Duodenal mucosa (tissue), 2 donors: ENCODE measurements around the gene GID8.
A peak's percentile ranks its signal among the peaks of the same experiment; 100 is the strongest.

ENCODE experiments used
- H3K27ac ChIP-seq: one replicate; pipeline ENCODE4 v1.7.0; 2013; ENCODE audit warnings: low read depth, low read length
- H3K27me3 ChIP-seq, 2 donors: one replicate each; pipeline ENCODE4 v1.7.0; 2013; ENCODE audit warnings: low read length in 2 of 2, control low read depth in 1 of 2; ENCODE audit not compliant: insufficient read depth in 2 of 2, control insufficient read depth in 1 of 2
- H3K36me3 ChIP-seq, 2 donors: one replicate each; pipeline ENCODE4 v1.7.0; 2013; ENCODE audit warnings: low read length in 2 of 2, control low read depth in 1 of 2; ENCODE audit not compliant: insufficient read depth in 2 of 2, control insufficient read depth in 1 of 2
- H3K4me1 ChIP-seq, 2 donors: one replicate each; pipeline ENCODE4 v1.7.0; 2013; ENCODE audit warnings: low read length in 2 of 2, control low read depth in 1 of 2; ENCODE audit not compliant: insufficient read depth in 2 of 2, control insufficient read depth in 1 of 2
- H3K4me3 ChIP-seq, 2 donors: one replicate each; pipeline ENCODE4 v1.7.0; 2013; ENCODE audit warnings: low read length in 2 of 2, low read depth in 1 of 2
- H3K9ac ChIP-seq, 2 donors: one replicate each; pipeline ENCODE4 v1.7.0; 2013; ENCODE audit warnings: low read length in 2 of 2, low read depth in 1 of 2
- H3K9me3 ChIP-seq, 2 donors: one replicate each; pipeline ENCODE4 v1.7.0; 2013; ENCODE audit warnings: low read length in 2 of 2, control low read depth in 1 of 2; ENCODE audit not compliant: control insufficient read depth in 1 of 2

GID8 gene

DNA sequence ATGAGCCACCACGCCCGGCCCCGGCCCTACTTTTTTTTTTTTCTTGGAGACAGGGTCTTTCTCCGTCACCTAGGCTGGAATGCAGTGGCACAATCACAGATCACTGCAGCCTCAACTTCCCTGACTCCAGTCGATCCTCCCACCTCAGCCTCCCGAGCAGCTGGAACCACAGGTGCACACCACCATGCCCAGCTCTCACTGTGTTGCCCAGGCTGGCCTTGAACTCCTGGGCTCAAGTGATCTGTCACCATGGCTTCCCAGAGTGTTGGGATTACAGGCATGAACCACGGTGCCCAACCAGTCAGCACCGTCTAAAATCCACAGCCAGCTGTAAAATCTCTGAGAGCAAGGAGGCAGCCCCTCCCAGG, 32.0 kb downstream of the GID8 start:
- no peak overlapping the region for H3K27ac ChIP-seq
- H3K4me3 ChIP-seq: no peak overlapping the region
- H3K9ac ChIP-seq: no peak overlapping the region
- H3K27me3 ChIP-seq: peaks cover 29 to 30% of the 10 kb centered on the region in 2 donors
- H3K4me1 ChIP-seq: peaks cover 7 to 10% of the 10 kb centered on the region in 2 donors
- H3K36me3 ChIP-seq: no peaks in the 10 kb centered on the region
- no peaks in the 10 kb centered on the region for H3K9me3 ChIP-seq

DNA sequence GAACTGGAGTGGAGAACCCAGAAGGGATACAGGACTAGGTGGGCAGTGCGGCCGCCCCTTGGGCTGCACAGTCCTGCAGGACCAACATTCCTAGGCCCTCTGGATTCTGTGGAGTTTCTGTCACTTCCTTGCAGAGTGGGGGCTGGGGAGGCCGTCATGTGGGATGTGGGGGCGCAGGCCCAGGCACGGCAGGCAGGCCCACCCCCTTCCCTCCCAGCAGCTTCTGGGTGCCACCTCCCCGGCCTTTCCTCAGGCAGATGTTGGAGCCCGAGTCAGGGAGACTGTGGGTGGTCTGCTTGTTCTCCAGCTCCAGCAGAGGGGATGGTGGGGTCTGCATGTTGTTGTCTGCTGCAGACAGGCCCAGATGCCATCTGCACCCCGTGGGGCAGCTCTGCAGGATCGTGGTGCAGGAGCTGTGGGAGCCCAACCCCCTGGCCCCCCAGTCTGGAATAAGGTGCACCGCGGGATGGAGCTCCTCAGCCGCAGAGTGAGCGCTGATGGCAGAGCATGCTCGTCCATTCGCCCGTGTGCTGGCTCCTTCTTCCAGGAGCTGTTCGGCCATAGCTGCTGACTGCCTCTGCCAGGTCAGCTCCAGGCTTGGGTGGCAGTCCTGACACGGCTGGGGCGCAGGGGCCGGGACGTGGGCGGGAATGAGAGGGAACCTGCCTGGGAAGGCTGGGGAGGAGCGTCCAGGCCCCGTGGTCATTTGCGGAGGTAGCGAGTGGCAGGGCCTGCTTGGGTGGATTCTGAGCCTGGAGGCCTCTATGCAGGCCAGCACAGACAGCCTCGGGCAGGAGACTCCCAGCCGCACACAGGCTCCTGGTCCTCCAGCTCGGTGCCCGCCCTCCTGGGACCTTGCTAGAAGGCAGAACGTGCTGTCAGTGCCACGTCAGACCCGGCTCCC, 32.6 kb downstream of the GID8 start:
- peaks cover 35 to 37% of the 10 kb centered on the region in 2 donors for H3K27me3 ChIP-seq
- no peak overlapping the region for H3K4me3 ChIP-seq
- peaks cover 7 to 10% of the 10 kb centered on the region in 2 donors for H3K4me1 ChIP-seq
- H3K36me3 ChIP-seq: no peaks in the 10 kb centered on the region
- no peaks in the 10 kb centered on the region for H3K9me3 ChIP-seq
- no peak overlapping the region for H3K9ac ChIP-seq
- H3K27ac ChIP-seq: no peak overlapping the region

- Histone ChIP-seq H3K4me3 (no peak overlapping the region), H3K27me3 (peaks cover 37 to 38% of the 10 kb centered on the region in 2 donors), H3K9me3 (no peaks in the 10 kb centered on the region), H3K4me1 (peaks cover 7 to 10% of the 10 kb centered on the region in 2 donors), H3K36me3 (no peaks in the 10 kb centered on the region), H3K27ac (no peak overlapping the region), H3K9ac (no peak overlapping the region)
Measured at GRCh38 chr20:62971211-62971949, 33.4 kb downstream of the GID8 start.

DNA sequence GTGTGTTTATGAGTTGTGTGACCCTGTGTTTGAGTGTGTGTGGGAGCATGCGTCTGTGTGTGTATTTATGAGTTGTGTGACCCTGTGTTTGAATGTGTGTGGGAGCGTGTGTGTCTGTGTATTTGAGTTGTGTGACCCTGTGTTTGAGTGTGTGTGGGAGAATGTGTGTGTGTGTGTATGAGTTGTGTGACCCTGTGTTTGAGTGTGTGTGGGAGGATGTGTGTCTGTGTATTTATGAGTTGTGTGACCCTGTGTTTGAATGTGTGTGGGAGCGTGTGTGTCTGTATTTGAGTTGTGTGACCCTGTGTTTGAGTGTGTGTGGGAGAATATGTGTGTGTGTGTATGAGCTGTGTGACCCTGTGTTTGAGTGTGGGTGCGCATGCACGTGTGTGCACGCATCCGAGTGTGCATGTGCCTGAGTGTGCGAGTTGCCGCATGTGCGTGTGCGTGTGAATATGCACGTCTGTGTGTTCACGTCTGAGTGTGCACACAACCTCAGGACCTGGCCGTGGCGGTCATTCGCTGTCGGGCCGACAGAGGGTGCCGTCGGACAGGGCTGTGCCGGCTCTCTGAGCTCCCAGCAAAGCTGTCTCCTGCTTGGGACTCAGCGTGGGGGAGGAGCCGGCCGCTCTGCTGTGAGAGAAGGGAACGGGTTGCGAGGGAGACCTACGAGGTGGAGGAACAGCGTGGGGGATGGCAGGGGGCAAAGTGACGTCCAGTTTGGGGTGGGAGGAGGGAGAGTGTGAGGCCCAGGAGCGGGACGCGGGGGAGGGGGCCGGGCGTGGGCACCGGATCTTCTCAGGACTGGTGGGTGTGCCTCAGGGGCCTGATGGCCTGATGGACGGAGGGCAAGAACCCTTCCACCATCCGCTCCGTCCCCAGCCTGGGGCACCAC, 34.2 kb downstream of the GID8 start:
- H3K9ac ChIP-seq: no peak overlapping the region
- H3K4me3 ChIP-seq: peak overlapping the region in 1 of 2 donors; percentile 53
- H3K36me3 ChIP-seq: no peaks in the 10 kb centered on the region
- H3K4me1 ChIP-seq: peaks cover 7 to 10% of the 10 kb centered on the region in 2 donors
- peaks cover 37 to 43% of the 10 kb centered on the region in 2 donors for H3K27me3 ChIP-seq
- no peaks in the 10 kb centered on the region for H3K9me3 ChIP-seq
- no peak overlapping the region for H3K27ac ChIP-seq

GRCh38 chr20:62972845-62973745, 35.1 kb downstream of the GID8 start:
- Histone ChIP-seq H3K4me1 (peaks cover 7 to 12% of the 10 kb centered on the region in 2 donors), H3K9me3 (no peaks in the 10 kb centered on the region), H3K36me3 (no peaks in the 10 kb centered on the region), H3K9ac (no peak overlapping the region), H3K27ac (no peak overlapping the region), H3K27me3 (peaks cover 43 to 44% of the 10 kb centered on the region in 2 donors), H3K4me3 (peak overlapping the region in 1 of 2 donors; percentile 53)

DNA sequence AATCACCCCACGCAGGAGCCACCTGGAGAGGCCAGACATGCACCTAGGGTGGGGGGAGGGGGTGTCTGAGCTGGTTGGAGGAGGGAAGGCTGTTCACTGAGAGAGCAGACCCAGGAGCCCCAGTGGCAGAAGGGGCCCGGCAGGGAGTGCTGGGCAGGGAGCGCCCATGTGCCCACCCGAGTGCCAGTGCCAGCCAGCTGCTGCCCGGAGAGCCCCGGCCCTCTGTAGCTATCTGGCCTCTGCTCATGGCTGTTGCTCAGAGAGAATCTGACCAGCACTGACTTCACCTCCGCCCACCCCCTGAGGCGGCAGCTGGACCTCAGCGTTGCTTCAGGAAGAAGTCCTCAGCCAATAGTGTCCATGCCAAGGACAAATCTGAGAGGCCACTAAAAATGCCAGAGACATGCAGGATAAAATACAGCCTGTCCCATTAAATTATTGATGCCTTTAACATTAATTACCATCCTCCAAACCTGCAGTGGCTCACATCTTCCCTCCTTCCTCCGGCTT, 37.4 kb downstream of the GID8 start:
- H3K4me3 ChIP-seq: no peak overlapping the region
- H3K4me1 ChIP-seq: peaks cover 7 to 15% of the 10 kb centered on the region in 2 donors
- H3K9ac ChIP-seq: no peak overlapping the region
- no peaks in the 10 kb centered on the region for H3K36me3 ChIP-seq
- no peaks in the 10 kb centered on the region for H3K9me3 ChIP-seq
- peaks cover 50 to 63% of the 10 kb centered on the region in 2 donors for H3K27me3 ChIP-seq
- H3K27ac ChIP-seq: no peak overlapping the region

- H3K4me1 ChIP-seq: peaks cover 7 to 15% of the 10 kb centered on the region in 2 donors
- H3K4me3 ChIP-seq: no peak overlapping the region
- peaks cover 50 to 69% of the 10 kb centered on the region in 2 donors for H3K27me3 ChIP-seq
- H3K9ac ChIP-seq: no peak overlapping the region
- H3K9me3 ChIP-seq: no peaks in the 10 kb centered on the region
- H3K36me3 ChIP-seq: no peaks in the 10 kb centered on the region
- H3K27ac ChIP-seq: no peak overlapping the region
Measured at GRCh38 chr20:62975812-62976508, 38.0 kb downstream of the GID8 start.

GRCh38 chr20:62976886-62977285, 38.9 kb downstream of the GID8 start:
- no peak overlapping the region for H3K27ac ChIP-seq
- no peaks in the 10 kb centered on the region for H3K9me3 ChIP-seq
- H3K4me1 ChIP-seq: peaks cover 7 to 15% of the 10 kb centered on the region in 2 donors
- H3K4me3 ChIP-seq: peak overlapping the region in 1 of 2 donors; percentile 21
- H3K36me3 ChIP-seq: no peaks in the 10 kb centered on the region
- peak overlapping the region in 1 of 2 donors; percentile 25 for H3K9ac ChIP-seq
- H3K27me3 ChIP-seq: peaks cover 54 to 70% of the 10 kb centered on the region in 2 donors
